GM23248 (cell line): ENCODE data around the gene PDYN.

Experiments used
- EZH2 ChIP-seq: fragments of 200-600 bp; sonication (generic); IDR thresholded peaks from 2 replicates; pipeline ENCODE4 v1.6.1; 2018; ENCODE audit warnings: antibody characterized with exemption, mild to moderate bottlenecking; ENCODE audit not compliant: insufficient read depth, poor library complexity, severe bottlenecking
- EZH2phosphoT487 ChIP-seq: fragments of 200-600 bp; sonication (generic); IDR thresholded peaks from 2 replicates; pipeline ENCODE4 v1.6.1; 2018; ENCODE audit warnings: antibody characterized with exemption, moderate library complexity, mild to moderate bottlenecking, low read depth; ENCODE audit not compliant: insufficient read depth

DNA sequence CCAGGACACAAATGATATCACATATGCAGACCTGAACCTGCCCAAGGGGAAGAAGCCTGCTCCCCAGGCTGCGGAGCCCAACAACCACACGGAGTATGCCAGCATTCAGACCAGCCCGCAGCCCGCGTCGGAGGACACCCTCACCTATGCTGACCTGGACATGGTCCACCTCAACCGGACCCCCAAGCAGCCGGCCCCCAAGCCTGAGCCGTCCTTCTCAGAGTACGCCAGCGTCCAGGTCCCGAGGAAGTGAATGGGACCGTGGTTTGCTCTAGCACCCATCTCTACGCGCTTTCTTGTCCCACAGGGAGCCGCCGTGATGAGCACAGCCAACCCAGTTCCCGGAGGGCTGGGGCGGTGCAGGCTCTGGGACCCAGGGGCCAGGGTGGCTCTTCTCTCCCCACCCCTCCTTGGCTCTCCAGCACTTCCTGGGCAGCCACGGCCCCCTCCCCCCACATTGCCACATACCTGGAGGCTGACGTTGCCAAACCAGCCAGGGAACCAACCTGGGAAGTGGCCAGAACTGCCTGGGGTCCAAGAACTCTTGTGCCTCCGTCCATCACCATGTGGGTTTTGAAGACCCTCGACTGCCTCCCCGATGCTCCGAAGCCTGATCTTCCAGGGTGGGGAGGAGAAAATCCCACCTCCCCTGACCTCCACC is 56.4 kb downstream of the PDYN start:
- no peak for TF ChIP-seq EZH2phosphoT487
- no peak for TF ChIP-seq EZH2
